Measurements from ENCODE around the gene SAMSN1. TPM values are rescaled to one million over a fixed set of nuclear protein-coding genes. Genes with fewer than 3 reads are reported as not detected.

SAMSN1 gene
- total RNA-seq, 1 experiment from 2014 or later = 2.8 TPM

GRCh38 chr21:14487490-14488432, 58.4 kb downstream of the SAMSN1 start:
- Mint-ChIP-seq H3K4me3 (no peak overlapping the region), H3K9me3 (no peaks in the 10 kb centered on the region), H3K4me1 (no peaks in the 10 kb centered on the region), H3K27ac (no peak overlapping the region), H3K27me3 (ENCODE audit: low read depth) (no peaks in the 10 kb centered on the region), H3K36me3 (ENCODE audit: insufficient read depth in 1 of 3, low read depth in 3 of 3) (no peaks in the 10 kb centered on the region)
- H3K79me2 ChIP-seq (ENCODE audit: insufficient read depth, low read length) = no peaks in the 10 kb centered on the region
- H2BK5ac ChIP-seq (ENCODE audit: insufficient read length, low read length) = no peak overlapping the region
- no peak overlapping the region for H3K56ac ChIP-seq (ENCODE audit: insufficient read length, low read depth, low read length)
- no peak overlapping the region for H2BK12ac ChIP-seq (ENCODE audit: insufficient read length, low read depth, low read length)
- H3K27me3 ChIP-seq (ENCODE audit: insufficient read depth, low read length) = no peaks in the 10 kb centered on the region
- H4K91ac ChIP-seq (ENCODE audit: insufficient read length, low read depth, low read length) = no peak overlapping the region
- TF ChIP-seq CTCF (conservative IDR thresholded peaks at IDR 0.05) = no peak
- no peak overlapping the region for H2AFZ ChIP-seq (ENCODE audit: low read length)
- no peaks in the 10 kb centered on the region for H3K9me3 ChIP-seq (ENCODE audit: control insufficient read depth, low read depth, low read length)
- H3T11ph ChIP-seq (ENCODE audit: low read length) = no peak overlapping the region
- H3K4ac ChIP-seq (ENCODE audit: low read depth, low read length) = no peak overlapping the region
- no peak overlapping the region for H2AK5ac ChIP-seq (ENCODE audit: insufficient read length, low read length)
- H3K4me1 ChIP-seq (ENCODE audit: insufficient read depth, low read length) = no peaks in the 10 kb centered on the region
- no peak overlapping the region for H4K5ac ChIP-seq (ENCODE audit: insufficient read length, low read depth, low read length)
- H3K23me2 ChIP-seq (ENCODE audit: insufficient read length, low read depth, low read length, poor library complexity, severe bottlenecking) = no peaks in the 10 kb centered on the region
- no peak overlapping the region for H3K9ac ChIP-seq (ENCODE audit: extremely low read depth, insufficient read length, low read length)
- H3K27ac ChIP-seq (ENCODE audit: insufficient read length, low read depth, low read length) = no peak overlapping the region
- no peak overlapping the region for H4K8ac ChIP-seq (replicated peaks; ENCODE audit: insufficient read length, low read depth, low read length)
- H3K4me2 ChIP-seq (ENCODE audit: insufficient read depth, insufficient read length, low read length) = no peak overlapping the region
- no peak overlapping the region for H2BK20ac ChIP-seq (ENCODE audit: low read depth, low read length, poor library complexity, severe bottlenecking)
- H2BK120ac ChIP-seq (ENCODE audit: low read depth, low read length, poor library complexity, severe bottlenecking) = no peak overlapping the region
- H3K18ac ChIP-seq (ENCODE audit: insufficient read length, low read depth, low read length) = no peak overlapping the region
- no peak overlapping the region for H2BK15ac ChIP-seq (ENCODE audit: low read depth, low read length)
- H4K20me1 ChIP-seq (ENCODE audit: control insufficient read depth, insufficient read depth, insufficient read length) = no peaks in the 10 kb centered on the region
- H3K14ac ChIP-seq (ENCODE audit: insufficient read depth, low read length) = no peak overlapping the region
- H3K23ac ChIP-seq (ENCODE audit: insufficient read length, low read depth, low read length) = no peak overlapping the region
- DNase-seq = no peak
- no peaks in the 10 kb centered on the region for H3K79me1 ChIP-seq (ENCODE audit: insufficient read depth, low read depth, low read length, poor library complexity, severe bottlenecking)

Measured in H9 (cell line).